SIG-M5 treated with dmso at 0.1 percent for 504 hours (cell line): ENCODE measurements around the gene SOWAHA.
"Not testable (repeated sequence)": the region's sequence is repeated elsewhere in the genome, so short reads cannot be mapped to it uniquely, and the experiment has no call there.

Experiments
- DNase-seq: peaks from one replicate; lab custom pipeline; 2025; ENCODE audit not compliant: unreplicated experiment; lab: John Stamatoyannopoulos, UW

The SOWAHA gene

GRCh38 chr5:132806804-132807162 lies 6.3 kb upstream of the SOWAHA start:
- not testable (repeated sequence) for DNase-seq

GRCh38 chr5:132807163-132807838 lies 5.8 kb upstream of the SOWAHA start:
- peak; percentile 13 for DNase-seq

GRCh38 chr5:132808448-132808847 lies 4.7 kb upstream of the SOWAHA start:
- DNase-seq, result no peak

GRCh38 chr5:132808866-132809265 lies 4.2 kb upstream of the SOWAHA start:
- no peak for DNase-seq

- DNase-seq, result no peak
Measured at GRCh38 chr5:132810605-132811004, 2.5 kb upstream of the SOWAHA start.

GRCh38 chr5:132812123-132812765 lies 858 bp upstream of the SOWAHA start:
- peak; percentile 87 for DNase-seq

- no peak for DNase-seq
Measured at GRCh38 chr5:132813599-132814502, 749 bp downstream of the SOWAHA start.

GRCh38 chr5:132814503-132815294 lies 1.6 kb downstream of the SOWAHA start:
- DNase-seq, result no peak

GRCh38 chr5:132815454-132815853 lies 2.4 kb downstream of the SOWAHA start:
- no peak for DNase-seq

GRCh38 chr5:132816083-132816482 lies 3.0 kb downstream of the SOWAHA start:
- DNase-seq, result no peak

GRCh38 chr5:132816554-132816953 lies 3.5 kb downstream of the SOWAHA start:
- no peak for DNase-seq

GRCh38 chr5:132817011-132817410 lies 3.9 kb downstream of the SOWAHA start:
- DNase-seq, result no peak

GRCh38 chr5:132819468-132819867 lies 6.4 kb downstream of the SOWAHA start:
- no peak for DNase-seq

- DNase-seq, result peak; percentile 86
Measured at GRCh38 chr5:132820162-132820754, 7.2 kb downstream of the SOWAHA start.

- no peak for DNase-seq
Measured at GRCh38 chr5:132821350-132821749, 8.2 kb downstream of the SOWAHA start.

- DNase-seq, result no peak
Measured at GRCh38 chr5:132821791-132822190, 8.7 kb downstream of the SOWAHA start.

GRCh38 chr5:132822650-132823480 lies 9.8 kb downstream of the SOWAHA start:
- no peak for DNase-seq

GRCh38 chr5:132823481-132824050 lies 10.5 kb downstream of the SOWAHA start:
- DNase-seq, result no peak

GRCh38 chr5:132824426-132824825 lies 11.3 kb downstream of the SOWAHA start:
- DNase-seq, result no peak
